Measurements from ENCODE around the gene LAMB1. TPM values are rescaled to one million over a fixed set of nuclear protein-coding genes. Genes with fewer than 3 reads are reported as not detected.

Gene LAMB1
- total and polyA plus RNA-seq, 2 of the 13 experiments (the other 11 are each of a cell fraction or from before 2014, with no cell fraction given): 109 to 124 TPM

GRCh38 chr7:107981466-107981865 lies 21.5 kb downstream of the LAMB1 start:
- H3K4me1 ChIP-seq (ENCODE audit: insufficient read depth, low read length): peaks cover 4% of the 10 kb centered on the region; the same call in 1 of the 2 replicates
- H3K79me2 ChIP-seq (ENCODE audit: insufficient read depth, low read length): no peaks in the 10 kb centered on the region
- no peak overlapping the region for H3K4me3 ChIP-seq (replicated peaks in 1 of 3; ENCODE audit: insufficient read depth in 1 of 3, low read depth in 2 of 3, low read length in 3 of 3)
- 70% methylated on average over 4 of the region's 4 CpGs for WGBS (ENCODE audit: low lambda C conversion rate)
- POLR2A ChIA-PET: no interaction called here
- H3K9me3 ChIP-seq (ENCODE audit: low read length): no peaks in the 10 kb centered on the region
- H3K36me3 ChIP-seq (replicated peaks in 1 of 2; ENCODE audit: control insufficient read depth in 1 of 2, insufficient read depth in 2 of 2, low read length in 2 of 2): peaks cover 22 to 73% of the 10 kb centered on the region in 2 experiments
- in situ Hi-C loops (cut with HindIII; ENCODE audit: extremely low pct_ligation_motif_present, low pct_unique_long_range_greater_than_20kb): no loop called here
- H3K27ac ChIP-seq (ENCODE audit: extremely low read length, insufficient read depth, low read length): no peak overlapping the region
- DNase-seq (ENCODE audit: low spot score) (no peak), ATAC-seq (no peak), FAIRE-seq (no peak)
- CTCF ChIA-PET (ENCODE audit: low intra/inter-chr PET ratio, low total read pairs): no interaction called here
- TF ChIP-seq ISL2 (CRISPR knock-in tag; IDR thresholded peaks at IDR 0.05) (no peak), HBP1 (CRISPR knock-in tag; IDR thresholded peaks at IDR 0.05; ENCODE audit: low read depth) (no peak), ZNF383 (CRISPR knock-in tag; IDR thresholded peaks at IDR 0.05; ENCODE audit: borderline replicate concordance) (no peak), CHCHD3 (CRISPR knock-in tag; IDR thresholded peaks at IDR 0.05) (no peak), ZFP1 (CRISPR knock-in tag; IDR thresholded peaks at IDR 0.05) (no peak), SP4 (CRISPR knock-in tag; IDR thresholded peaks at IDR 0.05) (no peak), ATF2 (CRISPR knock-in tag; IDR thresholded peaks at IDR 0.05) (no peak), ZNF704 (CRISPR knock-in tag; IDR thresholded peaks at IDR 0.05; ENCODE audit: borderline replicate concordance) (no peak), POLR2G (IDR thresholded peaks at IDR 0.05; ENCODE audit: low read depth, low read length) (no peak), NFKBIZ (CRISPR knock-in tag; IDR thresholded peaks at IDR 0.05) (no peak), ZNF740 (CRISPR knock-in tag; IDR thresholded peaks at IDR 0.05) (no peak), BORCS8-MEF2B (CRISPR knock-in tag; IDR thresholded peaks at IDR 0.05) (no peak), ZFP36L1 (CRISPR knock-in tag; IDR thresholded peaks at IDR 0.05) (no peak), SRSF4 (IDR thresholded peaks at IDR 0.05; ENCODE audit: low read depth, low read length, poor library complexity, severe bottlenecking) (no peak), HDAC2 (CRISPR knock-in tag; IDR thresholded peaks at IDR 0.05) (no peak), NFIC (IDR thresholded peaks at IDR 0.05; ENCODE audit: low read length) (no peak)
- H4K20me1 ChIP-seq (ENCODE audit: insufficient read depth, low read length): no peaks in the 10 kb centered on the region
- BruUV-seq (replicated peaks): no TSS peak
- no peaks in the 10 kb centered on the region for H3K27me3 ChIP-seq (ENCODE audit: control insufficient read depth in 1 of 2, insufficient read depth in 2 of 2, low read length in 2 of 2)
- H2AFZ ChIP-seq (ENCODE audit: low read length): no peak overlapping the region
- intact Hi-C loops (cut with micrococcal nuclease; ENCODE audit: unreplicated experiment): no loop called here
- H3K4me2 ChIP-seq (ENCODE audit: low read depth, low read length): no peak overlapping the region
- no peak overlapping the region for H3K9ac ChIP-seq (ENCODE audit: insufficient read depth, low read depth, low read length)

Data from HepG2 (cell line).